ENCODE results near the gene IL34. TPM values are rescaled to one million over a fixed set of nuclear protein-coding genes. Genes with fewer than 3 reads are reported as not detected.

IL34 gene
- total and polyA plus RNA-seq, 2 of the 8 experiments (the other 6 are each of a cell fraction or from before 2014, with no cell fraction given): 4.6 to 5.6 TPM

GRCh38 chr16:70701998-70702397 lies 55.6 kb downstream of the IL34 start (continued):
- no peak for TF ChIP-seq CHD7 (IDR thresholded peaks at IDR 0.05; ENCODE audit: insufficient replicate concordance, low read length)
- TF ChIP-seq RFX5 (IDR thresholded peaks at IDR 0.05; ENCODE audit: borderline replicate concordance, low read depth, low read length): no peak
- no peak for TF ChIP-seq TBP (IDR thresholded peaks at IDR 0.05; ENCODE audit: low read depth, low read length)
- no peak for TF ChIP-seq USF2 (IDR thresholded peaks at IDR 0.05; ENCODE audit: low read length)
- no peak for TF ChIP-seq BACH1 (IDR thresholded peaks at IDR 0.05; ENCODE audit: low read length)
- TF ChIP-seq YY1 (IDR thresholded peaks at IDR 0.05; ENCODE audit: low read depth, low read length): no peak

Data from H1 (cell line).